Measurements from ENCODE around the gene MCF2L.
"Not testable (repeated sequence)": the region's sequence is repeated elsewhere in the genome, so short reads cannot be mapped to it uniquely, and the experiment has no call there.

MCF2L gene

DNA sequence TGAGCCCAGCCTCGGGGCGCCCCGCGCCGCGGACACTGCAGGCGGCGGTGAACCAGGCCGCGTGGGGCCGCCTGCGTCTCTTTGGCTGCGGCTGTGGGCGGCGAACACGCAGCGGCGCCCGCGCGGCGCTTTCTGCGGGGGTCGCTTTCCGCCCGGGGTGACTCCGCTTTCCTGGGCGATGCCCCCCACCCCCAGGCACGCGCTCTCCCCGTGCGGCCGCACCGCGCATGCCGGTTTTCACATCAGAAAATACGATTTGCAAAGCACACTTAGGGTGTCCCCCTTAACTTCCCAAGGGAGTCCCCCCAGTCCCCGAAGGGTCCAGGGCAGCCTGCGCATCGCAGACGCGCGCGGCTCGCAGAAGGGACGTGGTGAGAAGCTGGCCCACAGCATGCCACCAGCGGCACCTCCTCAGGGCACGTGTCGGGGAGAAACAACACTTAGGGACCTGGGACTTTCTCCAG is 141.9 kb downstream of the MCF2L start:
- no peak for DNase-seq (ENCODE audit: low read depth in 1 of 2, low spot score in 1 of 2)

DNA sequence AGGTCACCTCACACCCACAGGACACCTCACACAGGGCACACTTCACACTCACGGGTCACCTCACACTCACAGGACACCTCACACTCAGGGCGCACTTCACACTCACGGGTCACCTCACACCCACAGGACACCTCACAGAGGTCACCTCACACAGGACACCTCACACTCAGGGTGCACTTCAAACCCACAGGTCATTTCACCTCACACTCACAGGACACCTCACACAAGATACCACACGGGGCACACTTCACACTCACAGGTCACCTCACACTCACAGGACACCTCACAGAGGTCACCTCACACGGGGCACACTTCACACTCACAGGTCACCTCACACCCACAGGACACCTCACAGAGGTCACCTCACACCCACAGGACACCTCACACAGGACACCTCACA is 142.8 kb downstream of the MCF2L start:
- DNase-seq (ENCODE audit: low read depth in 1 of 2, low spot score in 1 of 2) = not testable (repeated sequence)

DNA sequence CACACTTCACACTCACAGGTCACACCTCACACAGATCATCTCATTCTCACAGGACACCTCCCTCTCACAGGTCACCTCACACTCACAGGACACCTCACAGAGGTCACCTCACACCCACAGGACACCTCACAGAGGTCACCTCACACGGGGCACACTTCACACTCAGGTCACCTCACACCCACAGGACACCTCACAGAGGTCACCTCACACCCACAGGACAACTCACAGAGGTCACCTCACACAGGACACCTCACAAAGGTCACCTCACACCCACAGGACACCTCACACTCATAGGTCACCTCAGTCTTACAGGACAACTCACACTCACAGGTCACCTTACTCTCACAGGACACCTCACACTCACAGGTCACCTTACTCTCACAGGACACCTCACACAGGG is 143.5 kb downstream of the MCF2L start:
- peak in 1 of 2 donors; percentile 1 for DNase-seq (ENCODE audit: low read depth in 1 of 2, low spot score in 1 of 2)

DNA sequence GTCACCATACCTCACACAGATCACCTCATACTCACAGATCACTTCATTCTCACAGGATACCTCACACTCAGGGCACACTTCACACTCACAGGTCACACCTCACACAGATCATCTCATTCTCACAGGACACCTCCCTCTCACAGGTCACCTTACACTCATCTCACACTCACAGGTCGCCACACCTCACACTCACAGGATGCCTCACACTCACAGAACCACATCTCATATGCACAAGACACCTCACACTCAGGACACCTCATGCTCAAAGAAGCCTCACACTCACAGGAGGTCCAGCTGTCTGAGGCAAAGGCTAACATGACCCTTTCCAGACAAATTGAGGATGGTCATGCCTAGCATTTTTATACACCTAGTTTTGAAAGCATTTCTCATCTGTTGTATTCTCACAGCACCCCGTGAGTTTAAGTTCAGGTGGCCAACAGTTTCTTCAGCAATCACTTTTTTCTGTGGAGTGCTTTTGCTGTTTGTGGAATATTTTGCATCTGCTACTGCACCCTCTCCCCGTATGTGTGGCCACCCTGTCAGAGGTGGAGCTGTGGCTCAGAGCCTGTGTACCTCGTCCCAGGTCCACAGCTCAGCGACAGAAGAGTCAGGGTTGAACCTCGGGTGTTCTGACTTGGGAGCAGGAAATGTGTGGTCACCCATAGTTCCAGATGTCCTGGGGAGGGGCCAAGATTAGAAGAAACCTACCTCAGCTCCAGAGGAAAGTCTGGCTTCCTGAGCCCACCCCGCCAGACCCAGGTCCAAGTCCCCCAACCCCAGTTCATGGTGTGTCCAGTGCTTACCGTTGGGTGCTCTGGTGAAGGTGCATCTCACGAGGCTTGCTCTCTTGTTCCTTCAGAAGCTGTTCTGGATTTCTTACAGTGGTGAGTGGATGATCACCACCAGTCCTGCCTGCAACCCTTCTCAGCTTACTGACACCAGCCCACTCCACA is 144.2 kb downstream of the MCF2L start:
- DNase-seq (ENCODE audit: low read depth in 1 of 2, low spot score in 1 of 2) = peak in 1 of 2 donors; percentile 1

DNA sequence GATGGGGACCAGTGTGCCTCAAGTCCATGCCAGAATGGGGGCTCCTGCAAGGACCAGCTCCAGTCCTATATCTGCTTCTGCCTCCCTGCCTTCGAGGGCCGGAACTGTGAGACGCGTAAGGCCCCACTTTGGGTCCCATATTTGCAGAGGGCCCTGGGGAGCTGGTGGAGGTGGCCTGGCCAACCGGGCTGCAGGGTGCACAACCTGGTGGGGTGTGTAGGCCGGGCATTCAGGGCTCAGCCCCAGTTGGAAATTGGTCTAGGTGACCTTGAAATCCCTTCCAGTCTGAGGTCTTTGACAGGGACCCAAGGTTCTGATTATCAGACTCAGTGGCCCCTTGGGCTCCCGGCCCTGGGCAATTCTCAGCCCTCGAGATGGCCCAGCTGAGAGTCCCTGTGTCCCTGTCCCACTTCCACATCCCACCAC is 144.8 kb downstream of the MCF2L start:
- DNase-seq (ENCODE audit: low read depth in 1 of 2, low spot score in 1 of 2) = peak in 1 of 2 donors; percentile 1

DNA sequence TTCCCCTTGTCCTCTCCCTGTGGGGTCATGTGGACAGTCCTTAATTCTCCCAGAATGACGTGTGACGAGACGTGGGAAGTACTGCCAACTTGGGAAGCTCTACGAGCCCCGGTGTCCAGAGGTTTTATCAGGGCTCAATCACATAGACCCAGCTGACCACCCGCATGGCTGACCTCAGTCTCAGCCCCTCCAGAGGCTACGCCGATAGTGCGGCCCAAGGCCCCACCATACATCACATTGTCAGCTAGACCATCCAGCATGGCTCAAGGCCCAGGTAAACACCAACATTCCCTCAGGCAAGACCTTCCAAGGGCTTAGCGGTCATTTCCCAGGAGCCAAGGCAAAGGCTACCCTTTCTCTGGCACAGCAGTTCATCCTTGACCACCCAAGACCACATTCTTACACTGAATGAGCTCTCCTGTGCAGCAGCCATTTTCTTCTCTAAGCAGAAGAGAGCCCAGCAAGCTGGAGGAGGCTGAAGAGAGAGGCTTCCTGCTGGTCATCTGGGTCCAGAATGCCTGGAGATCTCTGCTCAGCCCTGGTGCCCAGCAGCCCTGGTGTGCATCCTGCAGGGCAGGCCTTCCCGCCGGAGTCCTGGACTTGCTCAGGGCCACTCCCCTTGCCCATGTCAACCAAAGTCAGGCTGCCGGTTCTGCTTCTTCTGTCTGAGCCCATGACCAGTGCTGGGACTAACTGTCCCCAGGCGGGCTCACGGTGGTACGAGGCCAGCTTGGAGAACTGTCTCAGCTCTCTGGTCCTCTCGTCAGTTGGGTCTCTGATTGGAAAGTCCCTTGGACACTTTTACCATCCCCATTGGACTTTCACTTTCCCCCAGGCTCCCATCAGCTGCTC is 145.7 kb downstream of the MCF2L start:
- DNase-seq (ENCODE audit: low read depth in 1 of 2, low spot score in 1 of 2) = peak in 1 of 2 donors; percentile 2

DNA sequence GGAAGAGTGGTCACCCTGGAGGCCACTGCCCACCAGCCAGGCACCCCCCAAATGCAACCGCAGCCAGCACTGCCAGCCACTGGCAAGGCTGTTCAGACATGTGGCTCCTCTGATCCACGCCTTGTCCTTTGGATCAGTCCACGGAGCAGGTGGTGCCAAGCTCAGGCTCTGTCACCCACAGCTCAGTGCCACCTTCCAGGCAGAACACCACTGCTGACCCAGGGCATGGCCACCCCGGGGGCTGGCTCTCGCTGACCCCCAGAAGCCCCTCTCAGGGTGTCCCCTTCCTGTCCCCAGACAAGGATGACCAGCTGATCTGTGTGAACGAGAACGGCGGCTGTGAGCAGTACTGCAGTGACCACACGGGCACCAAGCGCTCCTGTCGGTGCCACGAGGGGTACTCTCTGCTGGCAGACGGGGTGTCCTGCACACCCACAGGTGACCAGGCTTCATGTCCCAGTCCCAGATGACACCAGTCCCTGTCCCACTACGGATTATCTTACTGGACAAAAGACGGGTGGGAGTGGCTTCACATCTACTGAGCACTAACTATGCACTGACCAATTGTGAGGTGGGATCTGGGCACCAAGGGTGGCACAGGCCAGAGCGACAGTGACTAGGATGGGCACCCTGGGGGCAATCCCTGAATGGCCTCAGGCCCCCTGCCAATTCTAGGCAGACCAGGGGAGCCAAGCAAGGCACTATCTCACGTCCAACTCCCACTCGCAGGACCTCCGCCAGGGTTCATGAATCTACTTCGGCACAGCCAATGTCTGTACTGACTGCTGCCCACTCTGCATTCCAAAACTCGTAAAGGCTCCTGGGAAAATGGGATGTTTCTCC is 146.6 kb downstream of the MCF2L start:
- peak in 1 of 2 donors; percentile 1 for DNase-seq (ENCODE audit: low read depth in 1 of 2, low spot score in 1 of 2)

DNA sequence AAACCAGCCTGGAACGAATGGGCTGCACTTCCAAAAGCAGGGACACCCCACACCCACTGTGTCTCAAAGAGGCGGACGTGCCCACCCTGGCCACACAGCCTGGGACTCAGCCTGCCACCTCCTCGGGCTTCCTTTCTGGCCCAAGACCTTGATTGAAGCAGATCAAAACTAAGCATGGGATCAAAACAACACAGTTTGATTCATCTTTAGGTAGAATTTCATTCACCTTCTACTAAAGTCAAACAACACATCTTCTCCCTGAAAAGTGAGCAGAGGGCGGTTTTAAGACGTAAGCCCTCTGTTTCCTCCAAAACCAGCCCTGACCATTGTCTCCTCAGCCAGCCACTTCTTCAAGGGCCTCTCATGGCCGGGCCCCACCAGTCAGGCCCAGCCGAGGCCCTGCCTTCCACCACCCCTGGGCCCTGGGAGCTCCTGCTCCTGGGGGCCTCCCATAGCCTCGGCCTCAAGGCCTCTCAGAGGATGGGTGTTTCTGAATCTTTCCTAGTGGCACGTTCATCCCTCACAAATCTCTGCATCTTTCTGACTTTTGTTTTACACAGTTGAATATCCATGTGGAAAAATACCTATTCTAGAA is 147.3 kb downstream of the MCF2L start:
- peak in 1 of 2 donors; percentile 0 for DNase-seq (ENCODE audit: low read depth in 1 of 2, low spot score in 1 of 2)

DNA sequence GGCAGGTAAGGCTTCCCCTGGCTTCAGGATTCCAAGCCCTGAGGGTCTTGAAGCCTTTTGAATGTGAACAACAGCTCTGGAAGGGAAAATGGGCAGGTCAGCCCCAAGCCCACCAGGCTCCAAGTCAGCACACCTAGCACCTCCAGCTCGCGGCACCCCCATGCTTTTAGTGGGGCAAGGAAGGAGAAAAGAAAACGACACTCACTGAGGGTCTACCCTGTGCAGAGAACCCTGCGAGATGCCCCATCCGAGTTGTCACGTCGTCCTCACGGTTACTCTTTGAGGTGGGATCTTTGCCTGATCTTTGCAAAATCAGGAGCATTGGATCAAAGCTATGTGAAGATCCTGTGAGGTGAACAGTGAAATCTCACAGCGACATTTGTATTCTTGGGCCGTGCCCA is 147.9 kb downstream of the MCF2L start:
- DNase-seq (ENCODE audit: low read depth in 1 of 2, low spot score in 1 of 2) = no peak

DNA sequence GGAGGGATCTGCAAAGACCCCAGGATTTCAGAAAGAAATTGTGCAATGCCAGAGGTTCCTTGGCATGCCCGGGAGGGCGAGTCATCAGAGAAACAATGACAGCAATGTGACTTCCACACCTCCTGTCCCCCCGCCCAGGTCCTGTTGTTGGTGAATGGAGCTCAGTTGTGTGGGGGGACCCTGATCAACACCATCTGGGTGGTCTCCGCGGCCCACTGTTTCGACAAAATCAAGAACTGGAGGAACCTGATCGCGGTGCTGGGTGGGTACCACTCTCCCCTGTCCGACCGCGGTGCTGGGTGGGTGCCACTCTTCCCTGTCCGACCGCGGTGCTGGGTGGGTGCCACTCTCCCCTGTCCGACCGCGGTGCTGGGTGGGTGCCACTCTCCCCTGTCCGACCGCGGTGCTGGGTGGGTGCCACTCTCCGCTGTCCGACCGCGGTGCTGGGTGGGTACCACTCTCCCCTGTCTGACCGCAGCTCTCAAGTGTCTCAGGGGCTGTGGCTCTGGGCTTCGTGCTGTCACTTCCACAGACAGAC is 148.4 kb downstream of the MCF2L start:
- no peak for DNase-seq (ENCODE audit: low read depth in 1 of 2, low spot score in 1 of 2)

DNA sequence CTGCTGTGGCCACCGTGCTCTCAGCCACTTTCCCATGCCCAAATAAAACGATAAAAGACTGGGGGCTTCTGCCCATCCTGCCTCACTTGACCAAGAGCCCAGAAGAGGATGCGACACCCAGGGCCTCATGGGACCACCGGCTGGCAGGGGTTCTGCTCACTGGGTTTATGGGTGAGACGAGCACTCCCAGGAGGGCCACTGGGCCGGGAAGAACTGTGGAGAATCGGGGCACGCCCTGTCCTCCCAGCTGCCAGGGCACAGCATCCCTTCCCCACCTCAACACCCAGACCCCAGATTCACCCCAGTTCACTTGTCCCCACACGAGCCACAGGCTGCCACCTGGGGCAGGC is 148.9 kb downstream of the MCF2L start:
- no peak for DNase-seq (ENCODE audit: low read depth in 1 of 2, low spot score in 1 of 2)

DNA sequence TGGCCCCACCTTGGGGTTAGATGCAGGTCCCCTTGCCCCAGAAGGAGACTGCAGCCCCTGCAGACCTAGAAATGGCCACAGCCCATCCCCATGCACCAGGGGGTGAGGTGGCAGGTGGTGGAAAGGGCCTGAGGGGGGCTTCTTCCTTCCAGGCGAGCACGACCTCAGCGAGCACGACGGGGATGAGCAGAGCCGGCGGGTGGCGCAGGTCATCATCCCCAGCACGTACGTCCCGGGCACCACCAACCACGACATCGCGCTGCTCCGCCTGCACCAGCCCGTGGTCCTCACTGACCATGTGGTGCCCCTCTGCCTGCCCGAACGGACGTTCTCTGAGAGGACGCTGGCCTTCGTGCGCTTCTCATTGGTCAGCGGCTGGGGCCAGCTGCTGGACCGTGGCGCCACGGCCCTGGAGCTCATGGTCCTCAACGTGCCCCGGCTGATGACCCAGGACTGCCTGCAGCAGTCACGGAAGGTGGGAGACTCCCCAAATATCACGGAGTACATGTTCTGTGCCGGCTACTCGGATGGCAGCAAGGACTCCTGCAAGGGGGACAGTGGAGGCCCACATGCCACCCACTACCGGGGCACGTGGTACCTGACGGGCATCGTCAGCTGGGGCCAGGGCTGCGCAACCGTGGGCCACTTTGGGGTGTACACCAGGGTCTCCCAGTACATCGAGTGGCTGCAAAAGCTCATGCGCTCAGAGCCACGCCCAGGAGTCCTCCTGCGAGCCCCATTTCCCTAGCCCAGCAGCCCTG is 149.4 kb downstream of the MCF2L start:
- no peak for DNase-seq (ENCODE audit: low read depth in 1 of 2, low spot score in 1 of 2)

DNA sequence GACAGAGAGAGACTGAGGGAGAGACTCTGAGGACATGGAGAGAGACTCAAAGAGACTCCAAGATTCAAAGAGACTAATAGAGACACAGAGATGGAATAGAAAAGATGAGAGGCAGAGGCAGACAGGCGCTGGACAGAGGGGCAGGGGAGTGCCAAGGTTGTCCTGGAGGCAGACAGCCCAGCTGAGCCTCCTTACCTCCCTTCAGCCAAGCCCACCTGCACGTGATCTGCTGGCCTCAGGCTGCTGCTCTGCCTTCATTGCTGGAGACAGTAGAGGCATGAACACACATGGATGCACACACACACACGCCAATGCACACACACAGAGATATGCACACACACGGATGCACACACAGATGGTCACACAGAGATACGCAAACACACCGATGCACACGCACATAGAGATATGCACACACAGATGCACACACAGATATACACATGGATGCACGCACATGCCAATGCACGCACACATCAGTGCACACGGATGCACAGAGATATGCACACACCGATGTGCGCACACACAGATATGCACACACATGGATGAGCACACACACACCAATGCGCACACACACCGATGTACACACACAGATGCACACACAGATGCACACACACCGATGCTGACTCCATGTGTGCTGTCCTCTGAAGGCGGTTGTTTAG is 150.3 kb downstream of the MCF2L start:
- DNase-seq (ENCODE audit: low read depth in 1 of 2, low spot score in 1 of 2) = no peak

DNA sequence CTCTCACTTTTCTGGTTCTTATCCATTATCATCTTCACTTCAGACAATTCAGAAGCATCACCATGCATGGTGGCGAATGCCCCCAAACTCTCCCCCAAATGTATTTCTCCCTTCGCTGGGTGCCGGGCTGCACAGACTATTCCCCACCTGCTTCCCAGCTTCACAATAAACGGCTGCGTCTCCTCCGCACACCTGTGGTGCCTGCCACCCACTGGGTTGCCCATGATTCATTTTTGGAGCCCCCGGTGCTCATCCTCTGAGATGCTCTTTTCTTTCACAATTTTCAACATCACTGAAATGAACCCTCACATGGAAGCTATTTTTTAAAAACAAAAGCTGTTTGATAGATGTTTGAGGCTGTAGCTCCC is 150.8 kb downstream of the MCF2L start:
- DNase-seq (ENCODE audit: low read depth in 1 of 2, low spot score in 1 of 2) = no peak

DNA sequence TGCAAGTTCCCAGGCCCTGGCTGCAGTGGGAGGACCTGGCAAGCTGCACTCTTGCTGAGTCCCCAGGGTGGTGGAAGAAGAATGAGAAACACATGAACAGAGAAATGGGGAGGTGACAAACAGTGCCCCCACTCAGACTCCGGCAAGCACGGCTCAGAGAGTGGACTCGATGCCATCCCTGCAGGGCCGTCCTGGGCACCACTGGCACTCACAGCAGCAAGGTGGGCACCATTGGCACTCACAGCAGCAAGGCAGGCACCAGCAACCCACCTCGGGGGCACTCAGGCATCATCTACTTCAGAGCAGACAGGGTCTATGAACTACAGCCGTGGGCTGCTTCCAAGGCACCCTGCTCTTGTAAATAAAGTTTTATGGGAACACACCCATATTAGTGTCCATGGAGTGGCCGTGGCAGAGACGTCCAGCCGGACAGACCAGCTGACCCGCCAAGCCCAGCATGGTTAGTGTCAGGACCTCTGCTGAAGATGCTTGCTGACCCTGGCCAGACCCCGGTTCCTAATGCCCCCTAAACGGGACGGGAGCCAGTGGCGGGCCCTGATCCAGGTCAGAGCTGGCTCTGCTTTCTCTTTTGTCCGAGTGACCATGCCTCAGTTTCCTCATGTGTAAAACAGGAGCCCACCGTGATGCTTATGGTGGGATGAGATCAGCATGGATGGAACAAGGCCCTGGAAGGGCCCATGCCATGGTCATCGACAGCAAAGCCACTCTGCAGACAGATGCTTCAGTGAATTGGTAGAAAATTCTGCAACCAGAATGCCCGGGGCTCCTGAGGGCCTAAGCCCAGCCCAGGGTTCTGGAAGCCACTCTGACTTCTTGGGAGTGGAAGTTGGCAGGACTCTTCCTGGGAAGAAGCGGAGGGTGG is 151.5 kb downstream of the MCF2L start:
- DNase-seq (ENCODE audit: low read depth in 1 of 2, low spot score in 1 of 2) = no peak

DNA sequence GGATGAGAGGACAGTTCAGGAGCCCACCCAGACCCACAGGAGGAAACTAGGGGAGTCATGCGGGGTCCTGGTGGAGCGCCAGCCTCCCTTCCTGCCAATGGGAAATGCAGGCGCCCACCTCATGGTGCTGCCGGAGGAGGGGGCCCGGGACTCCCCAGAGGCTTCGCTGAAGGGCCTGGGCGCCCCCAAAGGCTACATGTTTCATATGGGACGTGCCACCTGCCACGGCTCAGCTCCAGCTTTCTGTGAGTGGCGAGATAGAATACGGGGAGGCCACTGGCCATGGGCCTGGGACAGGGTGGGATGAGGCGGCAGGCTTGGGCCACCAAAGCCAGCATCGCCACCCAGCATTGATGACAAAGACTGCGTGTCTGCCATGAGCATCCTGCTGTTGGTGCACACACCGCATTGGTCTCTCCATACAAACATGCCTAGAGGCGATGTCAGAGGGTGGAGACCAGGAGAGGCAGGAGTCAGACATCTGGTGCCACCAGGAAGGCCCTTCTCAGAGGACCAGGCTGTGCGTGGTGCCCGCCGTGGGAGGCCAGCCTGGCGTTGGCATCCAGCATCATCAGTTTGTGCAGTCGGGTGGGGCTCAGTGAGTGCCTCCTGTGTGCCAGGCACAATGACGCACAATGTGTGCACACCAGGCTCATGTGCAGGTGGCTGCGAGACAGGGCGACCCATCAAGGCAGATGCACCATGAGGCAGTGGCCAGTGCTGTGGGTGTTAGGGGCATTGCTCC is 152.3 kb downstream of the MCF2L start:
- no peak for DNase-seq (ENCODE audit: low read depth in 1 of 2, low spot score in 1 of 2)

DNA sequence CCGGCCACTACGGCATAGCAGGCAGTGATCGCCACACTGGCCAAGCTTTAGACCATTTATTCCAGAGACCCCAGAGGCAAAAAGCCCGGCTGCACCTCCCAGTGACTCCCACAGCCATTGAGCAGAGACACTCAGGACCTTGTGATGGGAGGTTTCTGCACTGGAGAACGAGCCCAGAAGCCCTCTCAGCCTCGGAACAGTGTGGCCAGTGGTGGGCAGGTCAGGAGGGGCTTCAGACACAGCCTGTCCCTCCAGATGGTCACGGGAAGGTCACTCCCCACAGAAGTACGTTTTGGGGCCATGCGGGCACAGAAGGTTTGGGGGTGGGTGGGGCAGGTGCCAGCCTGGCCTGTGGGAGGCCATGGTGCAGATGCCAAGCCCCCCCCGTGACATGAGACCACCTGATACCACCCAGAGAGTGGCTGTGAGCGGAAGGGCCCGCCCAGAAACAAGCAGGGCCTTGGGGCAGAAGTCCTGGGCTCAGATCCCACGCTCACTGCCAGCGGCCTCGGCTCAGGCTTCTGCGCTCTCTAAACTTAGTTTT is 153.0 kb downstream of the MCF2L start:
- DNase-seq (ENCODE audit: low read depth in 1 of 2, low spot score in 1 of 2) = no peak

Data from activated T-helper 1 cell treated with anti-CD3 and anti-CD28 coated beads, Interleukin-2, amount 50 U/mL, for 16 hours (primary cell).